ENCODE results near the gene ZNF331. TPM values are rescaled to one million over a fixed set of nuclear protein-coding genes. Genes with fewer than 3 reads are reported as not detected.

The ZNF331 gene
- polyA plus RNA-seq, 1 donor (not counting 4 experiments of a cell fraction or from before 2014, with no cell fraction given), result 5.1 TPM

DNA sequence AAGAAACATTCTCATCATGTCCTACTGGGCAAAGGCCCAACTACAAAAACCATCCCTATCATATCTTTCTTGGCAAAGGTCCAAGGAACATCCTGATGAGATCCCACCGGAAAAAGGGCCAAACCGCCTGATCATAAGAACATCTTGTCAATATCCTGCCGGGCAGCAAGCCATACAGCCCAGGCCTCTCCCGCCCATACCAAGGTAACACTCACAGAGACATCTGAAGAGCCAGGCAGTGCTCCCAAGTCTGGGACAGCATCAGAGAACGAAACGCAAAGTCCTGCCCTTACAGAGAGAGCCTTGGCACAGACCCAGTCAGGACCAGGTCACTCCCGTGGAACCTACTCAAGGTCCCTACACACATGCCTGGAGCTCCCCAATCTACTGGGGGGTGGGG is 18.5 kb upstream of the ZNF331 start:
- peaks cover 5% of the 10 kb centered on the region for H3K79me2 ChIP-seq (ENCODE audit: control insufficient read depth, insufficient read depth, low read length)
- no peak for DNase-seq (ENCODE audit: low read depth, low spot score)
- H3K36me3 ChIP-seq (ENCODE audit: control insufficient read depth in 2 of 2, extremely low read depth in 1 of 2, insufficient read depth in 2 of 2, low read length in 2 of 2), result no peaks in the 10 kb centered on the region
- FAIRE-seq, result no peak
- H3K9me3 ChIP-seq (ENCODE audit: control insufficient read depth, low read depth, low read length), result no peaks in the 10 kb centered on the region
- no peaks in the 10 kb centered on the region for H3K27me3 ChIP-seq (ENCODE audit: control insufficient read depth, extremely low read depth, insufficient read depth, low read length)
- H2AFZ ChIP-seq (ENCODE audit: control insufficient read depth, low read length), result no peak overlapping the region
- TF ChIP-seq EZH2 (IDR thresholded peaks at IDR 0.05; ENCODE audit: low read length), result no peak
- TF ChIP-seq, protein P1, sequence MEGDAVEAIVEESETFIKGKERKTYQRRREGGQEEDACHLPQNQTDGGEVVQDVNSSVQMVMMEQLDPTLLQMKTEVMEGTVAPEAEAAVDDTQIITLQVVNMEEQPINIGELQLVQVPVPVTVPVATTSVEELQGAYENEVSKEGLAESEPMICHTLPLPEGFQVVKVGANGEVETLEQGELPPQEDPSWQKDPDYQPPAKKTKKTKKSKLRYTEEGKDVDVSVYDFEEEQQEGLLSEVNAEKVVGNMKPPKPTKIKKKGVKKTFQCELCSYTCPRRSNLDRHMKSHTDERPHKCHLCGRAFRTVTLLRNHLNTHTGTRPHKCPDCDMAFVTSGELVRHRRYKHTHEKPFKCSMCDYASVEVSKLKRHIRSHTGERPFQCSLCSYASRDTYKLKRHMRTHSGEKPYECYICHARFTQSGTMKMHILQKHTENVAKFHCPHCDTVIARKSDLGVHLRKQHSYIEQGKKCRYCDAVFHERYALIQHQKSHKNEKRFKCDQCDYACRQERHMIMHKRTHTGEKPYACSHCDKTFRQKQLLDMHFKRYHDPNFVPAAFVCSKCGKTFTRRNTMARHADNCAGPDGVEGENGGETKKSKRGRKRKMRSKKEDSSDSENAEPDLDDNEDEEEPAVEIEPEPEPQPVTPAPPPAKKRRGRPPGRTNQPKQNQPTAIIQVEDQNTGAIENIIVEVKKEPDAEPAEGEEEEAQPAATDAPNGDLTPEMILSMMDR (optimal IDR thresholded peaks at IDR 0.05 in 1 of 3, IDR thresholded peaks at IDR 0.05 in 1 of 3, conservative IDR thresholded peaks at IDR 0.05 in 1 of 3; ENCODE audit: extremely low read depth in 1 of 3, insufficient read depth in 2 of 3, low read length in 3 of 3), result no peak
- no peaks in the 10 kb centered on the region for H4K20me1 ChIP-seq (ENCODE audit: control insufficient read depth, extremely low read depth, insufficient read depth, low read length)
- no peak overlapping the region for H3K4me3 ChIP-seq (ENCODE audit: control insufficient read depth in 2 of 3, extremely low read depth in 1 of 3, insufficient read depth in 2 of 3, low read depth in 1 of 3, low read length in 3 of 3)
- H3K4me2 ChIP-seq (ENCODE audit: control insufficient read depth, extremely low read depth, insufficient read depth, low read depth, low read length), result no peak overlapping the region
- dilution Hi-C loops (cut with MboI; ENCODE audit: extremely low pct_ligation_motif_present, low sequenced_read_pairs), result no loop called here
- H3K9me1 ChIP-seq (ENCODE audit: control insufficient read depth, extremely low read depth, insufficient read depth, low read length), result no peaks in the 10 kb centered on the region
- H3K4me1 ChIP-seq (ENCODE audit: control insufficient read depth, extremely low read depth, insufficient read depth, low read length), result peaks cover 8% of the 10 kb centered on the region
- H3K9ac ChIP-seq (ENCODE audit: control insufficient read depth, extremely low read depth, insufficient read depth, low read length), result no peak overlapping the region
- H3K27ac ChIP-seq (ENCODE audit: control insufficient read depth, insufficient read depth, low read length), result no peak overlapping the region

DNA sequence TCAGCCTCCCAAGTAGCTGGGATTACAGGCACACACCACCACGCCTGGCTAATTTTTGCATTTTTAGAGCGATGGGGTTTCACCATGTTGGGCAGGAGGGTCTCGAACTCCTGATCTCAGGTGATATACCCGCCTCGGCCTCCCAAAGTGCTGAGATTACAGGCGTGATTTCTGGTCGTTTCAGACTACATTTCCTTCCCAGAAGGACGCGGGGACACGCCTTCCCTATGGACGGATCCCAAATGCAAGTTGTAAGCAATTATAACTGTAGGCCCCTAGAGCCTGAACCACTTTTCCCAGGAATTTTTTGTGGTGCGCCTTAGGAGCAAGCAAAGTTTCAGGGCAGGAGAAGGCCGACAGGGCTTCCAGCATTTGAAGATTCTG is 17.8 kb upstream of the ZNF331 start:
- TF ChIP-seq, protein P1 (optimal IDR thresholded peaks at IDR 0.05 in 1 of 3, IDR thresholded peaks at IDR 0.05 in 1 of 3, conservative IDR thresholded peaks at IDR 0.05 in 1 of 3; ENCODE audit: extremely low read depth in 1 of 3, insufficient read depth in 2 of 3, low read length in 3 of 3), result no peak
- no peak for TF ChIP-seq EZH2 (IDR thresholded peaks at IDR 0.05; ENCODE audit: low read length)

More for the DNA sequence above, 17.8 kb upstream of the ZNF331 start:
- FAIRE-seq, result no peak
- Histone ChIP-seq H3K9me3 (ENCODE audit: control insufficient read depth, low read depth, low read length) (no peaks in the 10 kb centered on the region), H3K9ac (ENCODE audit: control insufficient read depth, extremely low read depth, insufficient read depth, low read length) (no peak overlapping the region), H2AFZ (ENCODE audit: control insufficient read depth, low read length) (peak overlapping the region; percentile 89), H3K27ac (ENCODE audit: control insufficient read depth, insufficient read depth, low read length) (no peak overlapping the region), H3K27me3 (ENCODE audit: control insufficient read depth, extremely low read depth, insufficient read depth, low read length) (no peaks in the 10 kb centered on the region), H3K79me2 (ENCODE audit: control insufficient read depth, insufficient read depth, low read length) (peaks cover 5% of the 10 kb centered on the region), H3K9me1 (ENCODE audit: control insufficient read depth, extremely low read depth, insufficient read depth, low read length) (no peaks in the 10 kb centered on the region), H4K20me1 (ENCODE audit: control insufficient read depth, extremely low read depth, insufficient read depth, low read length) (no peaks in the 10 kb centered on the region), H3K4me1 (ENCODE audit: control insufficient read depth, extremely low read depth, insufficient read depth, low read length) (peaks cover 8% of the 10 kb centered on the region), H3K36me3 (ENCODE audit: control insufficient read depth in 2 of 2, extremely low read depth in 1 of 2, insufficient read depth in 2 of 2, low read length in 2 of 2) (no peaks in the 10 kb centered on the region), H3K4me3 (ENCODE audit: control insufficient read depth in 2 of 3, extremely low read depth in 1 of 3, insufficient read depth in 2 of 3, low read depth in 1 of 3, low read length in 3 of 3) (peak overlapping the region; percentile 36 to 78 (median 77)), H3K4me2 (ENCODE audit: control insufficient read depth, extremely low read depth, insufficient read depth, low read depth, low read length) (peak overlapping the region; percentile 42)
- dilution Hi-C loops (cut with MboI; ENCODE audit: extremely low pct_ligation_motif_present, low sequenced_read_pairs), result no loop called here
- DNase-seq (ENCODE audit: low read depth, low spot score), result no peak

All from keratinocyte (primary cell).